HG02642 (cell line): ENCODE results near the gene HCCS.
A peak's percentile ranks its signal among the peaks of the same experiment; 100 is the strongest.

ENCODE experiments used
- ATAC-seq: cut with Tn5 transposase; IDR thresholded peaks from one replicate; pipeline ENCODE4 v1.9.1; 2021; ENCODE audit warnings: mild to moderate bottlenecking; ENCODE audit not compliant: unreplicated experiment, poor library complexity

HCCS gene

GRCh38 chrX:11111037-11111851 lies at the start of gene HCCS:
HCCS (plus strand) TSS chrX:11111332; CDS start chrX:11112061, 729 bp downstream.
- ATAC-seq: peak; percentile 96

DNA sequence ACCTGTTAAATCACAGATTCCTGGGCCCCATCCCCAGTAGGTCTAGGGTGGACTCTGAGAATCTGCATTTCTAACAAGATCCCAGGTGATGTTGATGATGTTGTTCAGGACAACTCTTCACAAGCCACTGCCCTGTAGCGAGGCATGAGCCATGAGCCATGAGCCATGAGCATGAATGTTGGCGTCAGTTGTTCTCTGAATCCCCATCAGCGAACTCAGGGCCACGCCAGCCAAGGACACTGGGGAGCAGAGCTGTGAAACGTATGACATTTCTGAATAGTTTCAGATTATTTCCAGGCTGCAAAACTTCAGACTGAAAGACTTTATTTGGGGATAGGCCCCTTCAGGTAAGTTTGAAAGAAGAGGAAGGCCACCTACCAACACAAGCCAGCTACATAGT lies 46.9 kb upstream of the HCCS start:
- no peak for ATAC-seq

DNA sequence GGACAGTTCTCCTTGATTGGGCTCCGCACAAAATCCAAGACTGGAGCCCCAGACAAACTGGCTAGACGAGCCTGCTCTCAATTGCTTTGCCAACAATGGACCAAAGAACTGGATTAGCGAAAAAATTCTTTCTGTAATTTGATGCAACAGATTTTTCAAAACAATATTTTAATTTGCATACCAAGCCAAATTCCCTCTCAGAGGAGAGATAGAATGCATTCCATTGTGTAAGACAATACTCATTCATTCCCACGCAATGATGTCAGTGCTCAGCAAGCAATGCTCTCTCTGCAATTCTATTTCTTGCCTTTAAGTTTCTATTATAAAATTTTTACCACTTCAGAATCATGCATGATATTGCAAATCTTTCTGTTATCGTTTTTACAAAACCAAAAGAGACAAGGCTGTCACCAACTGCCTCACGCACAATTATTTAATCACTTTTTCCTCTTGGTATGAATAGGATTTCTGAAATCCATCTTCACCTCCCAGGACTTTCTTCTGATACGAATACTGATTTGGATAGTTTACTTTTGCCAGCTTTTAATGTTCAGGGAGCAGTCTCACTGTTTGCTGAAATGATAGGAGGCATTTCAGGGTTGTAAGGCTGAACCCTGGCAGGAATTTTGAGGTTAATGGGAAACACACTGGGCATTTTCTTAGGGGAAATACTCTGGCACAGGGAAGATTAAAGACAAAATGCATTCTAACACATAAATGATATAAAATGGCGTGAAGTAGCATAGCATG lies 46.1 kb upstream of the HCCS start:
- no peak for ATAC-seq

DNA sequence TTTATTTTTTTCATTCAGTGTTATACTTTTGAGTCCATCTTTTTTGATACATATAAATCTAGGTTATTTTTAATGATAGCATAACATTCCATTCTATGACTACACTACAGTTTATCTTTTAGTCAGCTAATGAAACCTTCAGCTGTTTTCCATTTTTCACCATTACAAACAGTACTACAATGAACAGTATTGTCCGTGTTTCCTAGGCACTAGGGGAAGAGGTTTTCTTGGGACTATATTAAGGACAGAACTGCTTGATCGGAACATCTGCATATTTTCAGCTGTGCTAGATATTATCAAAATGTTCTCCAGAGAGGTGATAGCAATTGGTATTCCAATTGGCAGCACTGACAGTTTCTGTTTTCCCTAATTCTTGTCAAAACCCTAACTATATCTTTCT lies 44.3 kb upstream of the HCCS start:
- no peak for ATAC-seq

GRCh38 chrX:11073381-11073780 lies 37.8 kb upstream of the HCCS start:
- ATAC-seq: no peak

DNA sequence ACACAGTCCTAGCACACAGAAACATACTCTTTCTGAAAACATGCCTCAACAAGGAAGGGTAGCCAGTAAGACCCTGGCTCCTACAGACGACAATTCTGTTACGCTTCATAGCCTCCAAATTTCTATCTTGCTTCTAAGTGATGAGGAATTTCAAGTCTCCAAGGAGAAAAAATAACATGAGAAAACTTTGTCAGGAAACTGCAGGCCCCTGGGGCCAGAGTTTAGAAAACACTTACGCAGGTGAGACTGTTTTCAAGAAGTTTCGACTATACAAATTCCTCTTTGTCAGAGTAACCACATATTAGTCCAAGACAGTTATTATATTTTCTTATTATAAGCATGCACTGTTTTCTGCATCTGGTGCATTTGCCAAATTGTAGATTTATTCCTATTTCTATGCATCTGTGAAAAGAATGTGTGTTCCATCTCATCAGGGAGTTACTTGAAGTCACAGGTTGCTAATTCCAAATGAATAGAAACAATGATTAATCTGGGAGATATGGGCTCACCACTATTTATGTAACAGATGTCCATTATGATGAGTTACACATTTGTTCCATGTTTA lies 30.3 kb upstream of the HCCS start:
- no peak for ATAC-seq

- ATAC-seq: no peak
Measured at GRCh38 chrX:11081511-11081910, 29.6 kb upstream of the HCCS start.

DNA sequence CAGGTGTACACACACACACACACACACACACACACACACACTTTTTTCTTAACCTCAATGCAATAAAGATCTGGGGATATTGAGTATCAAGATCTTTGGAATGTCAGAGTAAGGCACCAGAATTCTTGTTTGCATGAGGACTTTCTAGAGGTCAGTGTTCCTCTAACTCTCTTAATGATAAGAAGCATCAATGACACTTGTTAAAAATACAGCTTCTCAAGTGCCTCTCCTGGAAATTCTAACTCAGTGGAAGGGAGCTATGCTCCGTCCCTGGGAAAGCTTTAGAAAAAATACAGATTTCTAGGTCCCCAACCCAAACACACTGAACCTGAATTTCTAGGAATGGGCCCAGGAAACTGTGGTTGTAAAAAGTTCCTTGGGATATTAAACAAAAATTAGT lies 25.8 kb upstream of the HCCS start:
- ATAC-seq: no peak

- ATAC-seq: no peak
Measured at GRCh38 chrX:11089802-11090201, 21.3 kb upstream of the HCCS start.

- no peak for ATAC-seq
Measured at GRCh38 chrX:11097933-11098332, 13.2 kb upstream of the HCCS start.

DNA sequence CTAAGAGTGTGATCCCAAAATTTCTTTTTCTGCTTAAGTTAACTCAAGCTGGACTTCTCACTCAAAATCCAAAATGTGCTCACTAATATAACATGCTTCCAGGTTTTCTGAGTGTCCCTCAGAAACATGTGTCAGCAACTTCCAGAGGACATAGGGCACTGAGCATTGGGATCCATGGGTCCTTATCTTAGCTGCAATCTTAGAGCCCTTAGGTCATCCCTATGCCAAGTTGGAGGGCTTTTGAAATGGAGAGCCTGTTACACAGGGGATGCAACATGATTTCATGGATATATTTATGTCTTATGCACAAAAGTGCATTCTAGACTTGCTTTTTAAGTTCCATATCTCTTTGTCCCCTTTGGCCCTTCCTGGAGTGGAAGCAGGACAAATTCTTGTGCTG lies 11.7 kb upstream of the HCCS start:
- no peak for ATAC-seq

GRCh38 chrX:11100281-11101035 lies 10.7 kb upstream of the HCCS start:
- ATAC-seq: no peak

GRCh38 chrX:11103006-11103405 lies 8.1 kb upstream of the HCCS start:
- no peak for ATAC-seq

GRCh38 chrX:11103751-11104150 lies 7.4 kb upstream of the HCCS start:
- no peak for ATAC-seq

DNA sequence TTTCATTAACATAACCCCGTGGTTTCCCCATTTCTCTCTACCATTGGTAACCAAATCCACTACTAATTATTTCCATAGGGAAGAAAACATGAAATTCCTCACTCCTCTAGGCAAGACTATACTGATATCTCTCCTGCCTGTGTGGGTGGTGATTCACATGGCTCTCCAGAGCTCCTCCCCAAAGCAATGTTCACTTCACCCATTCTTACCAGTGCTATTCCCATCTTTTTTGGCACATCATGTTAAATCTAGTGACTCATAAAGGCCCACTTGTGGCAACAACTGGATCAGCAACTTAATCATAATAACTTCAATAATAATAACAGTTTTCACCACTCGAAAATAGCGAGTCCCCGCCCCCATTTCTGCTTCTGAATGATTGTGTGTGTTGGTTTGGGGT lies 6.1 kb upstream of the HCCS start:
- no peak for ATAC-seq

DNA sequence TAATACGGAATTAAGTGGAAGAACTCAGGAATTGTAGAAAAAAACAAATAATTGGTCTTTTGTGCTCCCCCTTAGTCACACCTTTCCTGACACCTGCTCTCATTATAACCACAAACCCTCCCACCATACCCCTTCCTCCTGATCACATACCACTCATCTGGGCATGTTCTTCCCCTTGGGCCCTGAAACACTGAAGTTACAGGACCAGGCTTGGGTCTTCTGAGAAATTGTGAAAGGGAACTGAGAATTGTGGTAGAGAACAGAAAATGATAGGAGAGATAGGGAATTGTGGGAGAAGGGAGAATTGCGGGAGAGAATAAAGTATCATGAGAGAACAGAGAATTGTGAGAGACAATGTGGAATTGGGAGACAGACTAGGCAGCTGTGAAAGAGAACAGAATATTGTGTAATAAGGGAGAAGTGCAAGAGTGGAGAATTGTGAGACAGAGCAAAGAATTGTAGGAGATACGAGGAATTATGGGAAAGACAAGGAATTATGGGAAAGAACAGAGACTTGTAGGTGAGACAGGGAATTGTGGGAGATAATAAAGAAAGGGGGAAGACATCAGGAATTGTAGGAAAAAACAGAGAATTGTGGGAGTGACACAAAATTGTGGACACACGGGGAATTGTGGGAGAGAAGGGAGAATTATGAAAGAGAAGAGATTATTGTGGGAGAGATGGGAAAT lies 2.7 kb upstream of the HCCS start:
- no peak for ATAC-seq

DNA sequence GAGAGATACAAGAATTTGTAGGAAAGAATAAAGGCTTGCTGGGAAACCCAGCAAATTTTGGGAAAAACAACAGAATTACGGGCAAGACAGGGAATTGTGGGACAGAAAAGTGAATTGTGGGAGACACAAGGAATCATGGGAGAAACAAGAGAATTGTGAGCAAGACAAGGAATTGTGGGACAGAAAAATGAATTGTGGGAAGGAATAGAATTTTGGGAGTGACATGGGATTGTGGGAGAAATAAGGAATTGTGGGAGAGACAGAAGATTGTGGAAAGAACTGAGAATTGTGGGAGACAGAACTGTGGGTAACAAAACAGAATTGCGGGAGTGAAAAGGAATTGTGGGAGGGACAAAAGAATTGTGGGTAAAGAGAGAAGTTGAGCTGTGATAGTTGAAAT lies 1.2 kb upstream of the HCCS start:
- no peak for ATAC-seq

DNA sequence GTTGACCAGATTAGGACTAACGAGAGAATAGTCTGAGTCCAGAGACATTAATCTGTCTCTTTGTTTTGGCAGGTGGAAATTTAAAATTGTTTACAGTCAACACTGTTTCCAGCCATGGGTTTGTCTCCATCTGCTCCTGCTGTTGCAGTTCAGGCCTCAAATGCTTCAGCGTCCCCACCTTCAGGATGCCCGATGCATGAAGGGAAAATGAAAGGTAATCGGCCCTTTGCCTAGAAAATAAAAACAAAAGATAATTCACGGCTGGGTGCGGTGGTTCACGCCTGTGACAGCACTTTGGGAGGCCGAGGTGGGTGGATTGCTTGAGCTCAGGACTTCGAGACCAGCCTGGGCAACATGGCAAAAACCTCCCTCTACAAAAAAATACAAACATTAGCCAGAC lies 815 bp downstream of the HCCS start:
- ATAC-seq: no peak

DNA sequence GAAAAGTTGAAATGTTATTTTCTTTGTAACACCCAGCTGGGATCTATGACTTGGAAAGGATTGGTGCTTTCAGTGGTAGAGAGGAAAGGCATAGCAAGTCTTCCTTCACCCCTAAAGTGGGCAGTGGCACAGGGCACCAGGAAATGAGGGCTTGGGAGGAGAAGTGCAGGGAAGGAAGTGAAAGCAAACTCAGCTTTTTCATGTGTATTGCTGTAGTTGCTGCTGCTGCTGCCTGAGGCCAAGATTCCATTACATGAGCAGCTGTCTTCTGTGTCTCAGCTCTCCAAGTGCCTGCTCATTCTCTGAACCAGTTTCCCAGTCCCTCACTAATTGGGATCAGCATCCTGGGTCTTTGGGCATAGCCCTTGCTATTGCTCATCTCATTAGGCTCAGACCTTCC lies 2.6 kb downstream of the HCCS start:
- no peak for ATAC-seq

DNA sequence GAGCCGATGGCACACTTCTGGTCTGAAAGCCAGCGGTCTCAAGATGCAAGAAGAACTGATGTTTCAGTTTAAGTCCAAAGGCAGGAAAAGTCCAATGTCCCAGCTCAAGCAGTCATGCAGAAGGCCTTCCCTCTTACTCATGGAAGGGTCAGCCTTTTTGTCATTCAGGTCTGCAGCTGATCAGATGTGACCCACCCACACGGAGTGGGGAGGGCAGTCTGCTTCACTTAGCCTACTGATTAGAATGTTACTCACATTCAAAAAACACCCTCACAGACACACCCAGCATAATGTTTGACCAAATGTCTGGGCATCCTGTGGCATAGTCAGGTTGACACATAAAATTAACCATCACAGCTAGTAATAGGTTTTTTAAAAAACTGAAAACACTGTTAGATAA lies 6.6 kb downstream of the HCCS start:
- ATAC-seq: no peak
